Stimulated activated CD8-positive, alpha-beta memory T cell treated with anti-CD3 and anti-CD28 coated beads, Interleukin-2, amount 100 ng/mL, for 48 hours (primary cell): ENCODE data around the gene NTM.

Experiments
- DNase-seq, 2 donors: peaks; one replicate each; pipeline ENCODE4 v3.0.0-alpha.2; 2020; ENCODE audit warnings: low read depth in 2 of 2

The NTM gene

GRCh38 chr11:131859538-131860210 is 489.3 kb downstream of the NTM start:
- no peak for DNase-seq

GRCh38 chr11:131864228-131864627 is 493.8 kb downstream of the NTM start:
- DNase-seq: no peak

GRCh38 chr11:131865860-131866259 is 495.4 kb downstream of the NTM start:
- no peak for DNase-seq

- no peak for DNase-seq
Observed at GRCh38 chr11:131866535-131867400, 496.4 kb downstream of the NTM start.

GRCh38 chr11:131867457-131868257 is 497.2 kb downstream of the NTM start:
- no peak for DNase-seq

- no peak for DNase-seq
Observed at GRCh38 chr11:131868629-131869507, 498.5 kb downstream of the NTM start.

GRCh38 chr11:131870305-131870704 is 499.9 kb downstream of the NTM start:
- DNase-seq: no peak

GRCh38 chr11:131871006-131871405 is 500.6 kb downstream of the NTM start:
- no peak for DNase-seq

GRCh38 chr11:131874070-131874469 is 503.7 kb downstream of the NTM start:
- DNase-seq: no peak

GRCh38 chr11:131875611-131876010 is 505.2 kb downstream of the NTM start:
- no peak for DNase-seq

GRCh38 chr11:131877246-131877942 is 507.0 kb downstream of the NTM start:
- no peak for DNase-seq

- DNase-seq: no peak
Observed at GRCh38 chr11:131880316-131880715, 509.9 kb downstream of the NTM start.

GRCh38 chr11:131880976-131881375 is 510.6 kb downstream of the NTM start:
- no peak for DNase-seq

GRCh38 chr11:131883332-131883731 is 512.9 kb downstream of the NTM start:
- DNase-seq: no peak

GRCh38 chr11:131884461-131885073 is 514.2 kb downstream of the NTM start:
- DNase-seq: no peak

GRCh38 chr11:131885431-131885830 is 515.0 kb downstream of the NTM start:
- DNase-seq: no peak

- DNase-seq: no peak
Observed at GRCh38 chr11:131886201-131886600, 515.8 kb downstream of the NTM start.

GRCh38 chr11:131888230-131888855 is 517.9 kb downstream of the NTM start:
- no peak for DNase-seq

GRCh38 chr11:131889146-131889577 is 518.7 kb downstream of the NTM start:
- no peak for DNase-seq
